A673 (cell line): ENCODE measurements around the gene RPS2. TPM values are rescaled to one million over a fixed set of nuclear protein-coding genes. Genes with fewer than 3 reads are reported as not detected.

Experiments used
- BruUV-seq: library from RNA; stranded (reverse); fragments of 400-500 nt; replicated peaks from 2 replicates; lab custom pipeline; 2021; lab: Mats Ljungman, UMichigan
- CTCF ChIA-PET: fragments of 300-600 bp; sonication (Branson Sonifier 250); formaldehyde crosslinking; loops from one replicate; lab custom pipeline; 2022; ENCODE audit warnings: antibody characterized with exemption; lab: Charles Lee
- POLR2A ChIA-PET: fragments of 300-600 bp; sonication (Branson Sonifier 250); formaldehyde crosslinking; loops from one replicate; lab custom pipeline; 2022; ENCODE audit warnings: antibody characterized with exemption; ENCODE audit not compliant: low non-redundant PET; lab: Charles Lee
- DNase-seq: peaks from one replicate; pipeline ENCODE4 v3.0.0-alpha.2; 2015; ENCODE audit warnings: low spot score
- H3K27ac ChIP-seq: fragments of 200-600 bp; sonication (generic); 2 replicates; pipeline ENCODE4 v1.5.1; 2016; ENCODE audit warnings: mixed run types, low read depth, mild to moderate bottlenecking, mixed read lengths, antibody characterized with exemption, low read length; ENCODE audit not compliant: poor library complexity, severe bottlenecking
- H3K27me3 ChIP-seq: fragments of 200-600 bp; sonication (generic); replicated peaks from 2 replicates; pipeline ENCODE4 v1.6.1; 2017; ENCODE audit warnings: mixed run types, low read depth, mild to moderate bottlenecking, mixed read lengths, antibody characterized with exemption, low read length; ENCODE audit not compliant: insufficient read depth, poor library complexity
- H3K36me3 ChIP-seq: fragments of 200-600 bp; sonication (generic); 2 replicates; pipeline ENCODE4 v1.6.1; 2016; ENCODE audit warnings: mixed run types, mild to moderate bottlenecking, mixed read lengths, antibody characterized with exemption, low read length; ENCODE audit not compliant: insufficient read depth, poor library complexity, severe bottlenecking
- H3K4me1 ChIP-seq: fragments of 200-600 bp; sonication (generic); 2 replicates; pipeline ENCODE4 v1.6.1; 2017; ENCODE audit warnings: mixed run types, mild to moderate bottlenecking, mixed read lengths, antibody characterized with exemption, low read length; ENCODE audit not compliant: insufficient read depth, poor library complexity, severe bottlenecking
- H3K4me3 ChIP-seq: fragments of 200-600 bp; sonication (generic); 2 replicates; pipeline ENCODE4 v1.5.1; 2016; ENCODE audit warnings: low read depth, mixed run types, mild to moderate bottlenecking, mixed read lengths, low read length; ENCODE audit not compliant: poor library complexity, severe bottlenecking
- H3K9me3 ChIP-seq: fragments of 200-600 bp; sonication (generic); 2 replicates; pipeline ENCODE4 v1.6.1; 2016; ENCODE audit warnings: mixed run types, low read depth, mild to moderate bottlenecking, mixed read lengths, antibody characterized with exemption, low read length; ENCODE audit not compliant: poor library complexity, severe bottlenecking
- CTCF ChIP-seq: fragments of 300-800, 200-600 bp; sonication (generic); conservative IDR thresholded peaks from 2 replicates; pipeline ENCODE4 v1.5.1; 2017; ENCODE audit warnings: low read depth, mild to moderate bottlenecking, antibody characterized with exemption, low read length, moderate library complexity, mixed read lengths
- EZH2 ChIP-seq: fragments of 200-600 bp; sonication (generic); IDR thresholded peaks from 2 replicates; pipeline ENCODE4 v1.6.1; 2017; ENCODE audit warnings: borderline replicate concordance, low read depth, mild to moderate bottlenecking, mixed read lengths, antibody characterized with exemption, low read length; ENCODE audit not compliant: poor library complexity, severe bottlenecking
- intact Hi-C: fragments of 100-400 bp; cut with micrococcal nuclease; formaldehyde crosslinking; loops from one replicate; pipeline ENCODE4 v1.10.0; 2022; ENCODE audit not compliant: unreplicated experiment
- total RNA-seq: library from RNA; stranded (reverse); gene quantifications from 2 replicates; pipeline ENCODE4 v1.2.3, GENCODE V29; 2021

RPS2 gene
- total RNA-seq, 1 experiment from 2014 or later, result 3,326 TPM

- POLR2A ChIA-PET, result interaction anchor here (0.6 kb wide), 1 partner anchor 211 kb away, joined by 3 read pairs; the partner anchor contains the start of gene PGP
- no peak overlapping the region for H3K27ac ChIP-seq
Measured at GRCh38 chr16:2003231-2003826, 38.7 kb upstream of the RPS2 start.

DNA sequence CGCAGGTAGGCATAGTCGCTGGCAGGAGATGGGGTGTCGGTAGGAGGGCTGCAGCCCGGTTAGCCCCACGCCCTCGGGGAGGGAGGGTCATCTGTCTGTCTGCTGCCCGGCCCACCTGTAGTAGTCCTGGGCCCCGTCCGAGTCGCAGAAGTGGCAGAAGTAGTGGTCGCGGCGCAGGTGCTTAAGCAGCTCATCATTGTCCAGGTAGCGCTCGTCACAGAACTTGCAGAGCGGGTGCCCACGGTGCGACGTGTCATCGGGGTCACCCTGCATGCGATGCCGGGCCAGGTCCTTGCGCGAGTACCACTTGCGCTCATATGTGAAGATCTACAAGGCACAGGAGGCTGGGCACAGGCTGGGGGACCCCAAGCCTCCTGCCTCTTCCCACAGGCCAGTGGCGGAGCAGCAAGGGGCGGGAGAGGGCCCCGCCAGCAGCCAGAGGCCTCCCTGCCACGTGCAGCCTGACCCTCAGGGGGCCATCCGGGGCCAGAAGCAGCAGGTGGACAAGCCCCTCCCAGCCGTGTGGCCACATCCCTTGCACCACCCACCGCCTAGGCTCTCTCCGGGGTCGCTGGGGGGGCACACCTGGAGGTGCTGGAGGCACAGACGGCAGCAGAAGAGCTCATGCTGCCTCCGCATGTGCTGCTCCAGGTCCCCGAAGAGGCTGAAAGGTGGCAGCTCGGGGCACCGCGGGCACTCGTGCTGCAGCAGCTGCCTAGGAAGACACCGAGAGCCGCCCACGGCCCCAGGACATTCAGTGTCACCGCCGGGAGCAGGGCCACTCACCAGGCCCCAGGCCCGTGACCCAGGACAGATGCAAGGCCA lies 38.0 kb upstream of the RPS2 start:
- ChIA-PET POLR2A (interaction anchor here (0.6 kb wide), 1 partner anchor 212 kb away, joined by 3 read pairs; the partner anchor contains the start of gene PGP), CTCF (no interaction called here)
- no peak for DNase-seq
- peaks cover 26% of the 10 kb centered on the region for H3K4me1 ChIP-seq
- intact Hi-C loops, result loop anchor here (10.0 kb wide), 1 partner anchor 212 kb away; the partner anchor contains the start of genes BRICD5 and PGP
- no TSS peak for BruUV-seq
- H3K27me3 ChIP-seq, result no peaks in the 10 kb centered on the region
- H3K27ac ChIP-seq, result no peak overlapping the region
- TF ChIP-seq EZH2 (no peak), CTCF (no peak)
- H3K9me3 ChIP-seq, result no peaks in the 10 kb centered on the region
- no peak overlapping the region for H3K4me3 ChIP-seq
- peaks cover 56% of the 10 kb centered on the region for H3K36me3 ChIP-seq

More at GRCh38 chr16:2003231-2003826, 38.7 kb upstream of the RPS2 start:
- TF ChIP-seq CTCF (no peak), EZH2 (no peak)
- no peak for DNase-seq
- CTCF ChIA-PET, result no interaction called here
- intact Hi-C loops, result loop anchor here (10.0 kb wide), 1 partner anchor 211 kb away; the partner anchor contains the start of genes BRICD5 and PGP
- Histone ChIP-seq H3K27me3 (no peaks in the 10 kb centered on the region), H3K4me3 (no peak overlapping the region), H3K36me3 (peaks cover 49% of the 10 kb centered on the region), H3K9me3 (no peaks in the 10 kb centered on the region), H3K4me1 (peaks cover 34% of the 10 kb centered on the region)
- no TSS peak for BruUV-seq

DNA sequence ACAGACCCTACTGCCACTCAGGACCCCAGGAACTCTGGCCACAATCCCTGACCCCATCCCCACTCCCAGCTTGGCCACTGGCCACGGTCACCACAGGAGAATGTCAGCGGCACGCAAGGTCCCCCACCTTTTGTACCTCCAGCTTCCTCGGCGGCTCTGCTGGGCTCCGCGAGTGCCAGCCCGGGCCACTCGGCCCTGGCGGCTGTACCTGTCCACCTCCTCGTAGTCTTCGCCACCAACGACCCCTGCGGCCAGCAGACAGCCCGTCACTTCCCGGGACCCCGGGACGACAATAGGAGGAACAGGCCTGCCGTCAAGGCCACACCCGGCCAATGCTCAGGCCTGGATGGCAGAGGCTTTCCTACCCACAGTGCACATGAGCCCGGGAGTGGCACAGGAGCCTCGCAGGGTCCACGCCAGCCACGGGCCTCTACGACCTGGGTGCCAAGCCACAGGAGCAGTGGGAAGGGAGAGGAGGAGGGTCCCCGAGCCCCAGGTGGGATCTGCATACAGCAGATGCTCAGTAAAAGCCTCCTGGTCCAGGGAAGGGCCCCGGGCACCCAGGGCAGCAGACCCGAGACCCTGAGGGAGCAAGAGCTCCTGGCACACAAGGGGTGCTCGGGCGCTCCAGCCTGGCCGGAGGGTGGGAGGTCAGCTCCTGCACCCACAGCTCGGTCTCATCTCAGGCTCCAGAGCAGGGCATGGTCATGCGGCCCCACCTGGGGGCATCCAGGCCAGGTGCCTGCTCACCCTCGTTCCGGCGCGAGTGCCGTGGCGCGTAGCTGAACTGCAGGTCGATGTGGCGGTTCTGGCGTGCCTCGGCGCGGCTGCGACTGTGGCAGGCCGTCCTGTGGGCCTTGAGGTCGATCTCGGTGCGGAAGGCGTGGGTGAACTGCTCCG lies 37.1 kb upstream of the RPS2 start:
- no peaks in the 10 kb centered on the region for H3K27me3 ChIP-seq
- H3K4me1 ChIP-seq, result peaks cover 24% of the 10 kb centered on the region
- POLR2A ChIA-PET, result no interaction called here
- intact Hi-C loops, result loop anchor here (10.0 kb wide), 1 partner anchor 213 kb away; the partner anchor contains the start of genes BRICD5 and PGP
- no TSS peak for BruUV-seq
- H3K36me3 ChIP-seq, result peaks cover 63% of the 10 kb centered on the region
- CTCF ChIA-PET, result interaction anchor here (0.6 kb wide), 1 partner anchor 13 kb away, joined by 3 read pairs; no protein-coding TSS in a partner anchor
- no peaks in the 10 kb centered on the region for H3K9me3 ChIP-seq
- no peak overlapping the region for H3K4me3 ChIP-seq
- H3K27ac ChIP-seq, result no peak overlapping the region
- no peak for TF ChIP-seq CTCF
- no peak for TF ChIP-seq EZH2
- DNase-seq, result no peak
